Thoracic aorta (tissue), 2 donors: ENCODE data around the gene WASHC2C. TPM values are rescaled to one million over a fixed set of nuclear protein-coding genes. Genes with fewer than 3 reads are reported as not detected.
"Not testable (repeated sequence)": the region's sequence is repeated elsewhere in the genome, so short reads cannot be mapped to it uniquely, and the experiment has no call there.

Experiments
- ATAC-seq: fragments of 150-250 bp; one replicate; pipeline ENCODE4 v1.8.0; 2017; ENCODE audit warnings: low read depth; ENCODE audit not compliant: insufficient number of reproducible peaks, low FRiP score
- DNase-seq: peaks from one replicate; pipeline ENCODE4 v3.0.0-alpha.2; 2020; ENCODE audit warnings: low spot score
- H3K27ac ChIP-seq, 2 donors: fragments of 200-600 bp; sonication (generic); 1 replicate in 1 of 2; 2 replicates in 1 of 2; pipeline ENCODE4 v1.5.1; 2016; ENCODE audit warnings: mild to moderate bottlenecking in 2 of 2, moderate library complexity in 2 of 2
- H3K27me3 ChIP-seq: fragments of 200-600 bp; sonication (generic); replicated peaks from 2 replicates; pipeline ENCODE4 v1.6.0; 2016; ENCODE audit warnings: mild to moderate bottlenecking; ENCODE audit not compliant: insufficient read depth
- H3K36me3 ChIP-seq: fragments of 200-600 bp; sonication (generic); one replicate; pipeline ENCODE4 v1.5.1; 2016
- H3K4me1 ChIP-seq, 2 donors: fragments of 200-600 bp; sonication (generic); 1 replicate in 1 of 2; 2 replicates in 1 of 2; pipeline versions ENCODE4 v1.5.1 to v1.6.0; 2016; ENCODE audit warnings: low read depth in 2 of 2, mild to moderate bottlenecking in 1 of 2; ENCODE audit not compliant: control insufficient read depth in 1 of 2
- H3K4me3 ChIP-seq: fragments of 200-600 bp; sonication (generic); 2 replicates; pipeline ENCODE4 v1.5.1; 2016; ENCODE audit warnings: mild to moderate bottlenecking
- H3K9me3 ChIP-seq: fragments of 200-600 bp; sonication (generic); 2 replicates; pipeline ENCODE4 v1.5.1; 2016
- total RNA-seq, 2 donors: library from RNA; depleted of rRNA; stranded (reverse); fragments of >200 nt; gene quantifications; one replicate each; pipeline versions ENCODE4 v1.1.0 to v1.2.3, GENCODE V29; 2016

The WASHC2C gene
- total RNA-seq, 2 donors from 2014 or later, result 24.2 to 40.6 TPM

DNA sequence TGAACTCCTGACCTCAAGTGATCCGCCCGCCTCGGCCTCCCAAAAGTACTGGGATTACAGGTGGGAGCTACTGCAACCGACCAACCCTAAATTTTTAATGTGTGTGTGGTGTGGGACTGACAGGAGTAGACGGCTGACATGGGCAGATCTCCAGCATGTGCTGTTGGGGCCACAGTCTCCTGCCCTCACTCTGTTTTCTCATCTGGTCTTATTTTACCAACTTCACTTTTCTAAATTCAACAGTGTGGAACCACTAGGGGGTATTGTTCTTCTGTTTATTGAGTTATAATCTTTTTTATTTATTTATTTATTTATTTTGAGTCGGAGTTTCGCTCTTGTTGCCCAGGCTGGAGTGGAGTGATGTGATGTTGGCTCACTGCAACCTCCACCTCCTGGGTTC is 14.9 kb downstream of the WASHC2C start:
- H3K27me3 ChIP-seq, H3K4me1 ChIP-seq, DNase-seq, ATAC-seq, H3K27ac ChIP-seq, H3K9me3 ChIP-seq, H3K36me3 ChIP-seq, H3K4me3 ChIP-seq: not testable (repeated sequence)

- ATAC-seq, H3K27ac ChIP-seq, H3K27me3 ChIP-seq, H3K4me3 ChIP-seq, H3K4me1 ChIP-seq, H3K36me3 ChIP-seq, DNase-seq, H3K9me3 ChIP-seq: not testable (repeated sequence)
Measured at GRCh38 chr10:45751141-45751540, 24.1 kb downstream of the WASHC2C start.

DNA sequence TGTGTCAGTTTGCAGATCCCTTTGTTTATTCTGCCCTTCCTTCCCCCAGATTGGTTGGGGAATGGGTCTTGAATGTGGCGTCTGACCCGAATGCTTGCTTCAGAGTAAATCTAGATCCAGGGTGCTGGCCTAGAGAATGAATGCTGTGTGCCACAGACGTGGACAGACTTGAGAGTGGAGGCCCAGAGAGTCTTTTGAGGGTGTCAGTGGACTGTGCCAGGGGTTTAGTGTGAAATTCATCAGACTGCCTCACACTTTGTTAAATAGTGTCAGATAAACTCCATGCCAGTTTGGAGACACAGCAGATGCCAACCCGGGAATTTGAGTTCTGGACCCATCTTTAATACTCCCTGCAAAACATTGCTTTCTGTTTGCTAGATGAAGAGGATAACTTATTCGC is 25.1 kb downstream of the WASHC2C start:
- H3K9me3 ChIP-seq, H3K4me1 ChIP-seq, H3K27ac ChIP-seq, H3K4me3 ChIP-seq, DNase-seq, H3K36me3 ChIP-seq, H3K27me3 ChIP-seq, ATAC-seq: not testable (repeated sequence)

GRCh38 chr10:45753979-45754495 is 27.0 kb downstream of the WASHC2C start:
- DNase-seq, H3K27me3 ChIP-seq, H3K4me3 ChIP-seq, H3K9me3 ChIP-seq, H3K4me1 ChIP-seq, H3K27ac ChIP-seq, ATAC-seq: not testable (repeated sequence)
- peaks cover 10% of the 10 kb centered on the region for H3K36me3 ChIP-seq

- H3K4me3 ChIP-seq, H3K27me3 ChIP-seq, H3K4me1 ChIP-seq, ATAC-seq, H3K27ac ChIP-seq, DNase-seq, H3K9me3 ChIP-seq: not testable (repeated sequence)
- peaks cover 10% of the 10 kb centered on the region for H3K36me3 ChIP-seq
Measured at GRCh38 chr10:45755083-45755482, 28.0 kb downstream of the WASHC2C start.

GRCh38 chr10:45756065-45756464 is 29.0 kb downstream of the WASHC2C start:
- not testable (repeated sequence) for H3K4me1 ChIP-seq, H3K4me3 ChIP-seq, H3K9me3 ChIP-seq, H3K27ac ChIP-seq, H3K27me3 ChIP-seq, DNase-seq, ATAC-seq
- H3K36me3 ChIP-seq, result peaks cover 10% of the 10 kb centered on the region

GRCh38 chr10:45757661-45758396 is 30.8 kb downstream of the WASHC2C start:
- not testable (repeated sequence) for H3K4me3 ChIP-seq, H3K9me3 ChIP-seq, H3K4me1 ChIP-seq, H3K36me3 ChIP-seq, H3K27me3 ChIP-seq, ATAC-seq, H3K27ac ChIP-seq, DNase-seq

GRCh38 chr10:45761622-45762021 is 34.6 kb downstream of the WASHC2C start:
- not testable (repeated sequence) for H3K36me3 ChIP-seq, H3K4me3 ChIP-seq, H3K27me3 ChIP-seq, DNase-seq, H3K9me3 ChIP-seq, ATAC-seq, H3K4me1 ChIP-seq, H3K27ac ChIP-seq

DNA sequence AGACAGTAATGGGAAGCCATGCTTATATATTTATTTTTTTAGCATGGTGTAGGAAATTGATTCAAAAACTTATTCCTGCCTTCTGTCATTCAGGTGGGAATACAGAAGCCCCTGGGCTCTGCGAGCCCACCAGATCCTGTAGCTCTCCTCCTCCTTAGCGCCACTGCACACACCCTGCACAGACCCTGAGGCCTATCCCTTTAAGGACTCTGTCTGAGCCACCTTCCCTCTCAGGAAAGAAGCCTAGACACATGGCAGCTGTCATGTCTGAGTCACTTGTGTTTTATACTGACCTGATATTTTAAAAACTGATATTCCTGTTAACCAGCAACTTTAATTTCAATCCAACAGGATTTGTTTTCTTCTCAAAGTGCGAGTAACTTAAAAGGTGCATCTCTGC is 36.0 kb downstream of the WASHC2C start:
- H3K4me1 ChIP-seq, H3K4me3 ChIP-seq, H3K27ac ChIP-seq, DNase-seq, H3K36me3 ChIP-seq, ATAC-seq, H3K9me3 ChIP-seq, H3K27me3 ChIP-seq: not testable (repeated sequence)

GRCh38 chr10:45768334-45768733 is 41.3 kb downstream of the WASHC2C start:
- not testable (repeated sequence) for H3K27ac ChIP-seq, DNase-seq, H3K9me3 ChIP-seq, H3K4me3 ChIP-seq, ATAC-seq, H3K36me3 ChIP-seq, H3K4me1 ChIP-seq, H3K27me3 ChIP-seq

DNA sequence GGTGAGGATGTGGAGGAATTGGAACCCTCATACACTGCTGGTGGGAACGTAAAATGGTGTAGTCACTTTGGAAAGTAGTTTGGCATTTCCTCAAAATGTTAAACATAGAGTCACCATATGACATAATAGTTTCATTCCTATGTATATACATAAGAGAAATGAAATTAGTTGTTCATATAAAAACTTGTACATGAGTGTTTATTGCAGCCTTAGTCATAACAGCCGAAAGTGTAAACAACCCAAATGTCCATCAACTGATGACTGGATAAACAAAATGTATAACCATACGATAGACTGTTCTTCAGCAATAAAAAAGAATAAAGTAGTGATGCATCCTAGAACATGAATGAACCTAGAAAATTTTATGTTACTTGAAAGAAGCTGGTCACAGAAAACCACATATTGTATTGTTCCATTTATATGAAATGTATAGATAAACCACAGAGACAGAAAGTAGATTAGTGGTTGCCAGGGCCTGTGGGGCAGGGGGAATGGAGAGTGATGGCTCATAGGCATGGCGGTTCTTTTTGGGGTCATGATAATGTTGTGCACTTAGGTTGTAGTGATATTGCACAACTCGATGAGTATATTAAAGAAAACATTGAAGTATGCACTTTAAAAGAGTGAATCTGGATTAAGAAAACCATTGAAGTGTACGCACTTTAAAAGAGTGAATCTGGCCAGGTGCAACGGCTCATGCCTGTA is 44.8 kb downstream of the WASHC2C start:
- not testable (repeated sequence) for H3K27me3 ChIP-seq, H3K4me1 ChIP-seq, H3K36me3 ChIP-seq, H3K27ac ChIP-seq, H3K4me3 ChIP-seq, DNase-seq, ATAC-seq, H3K9me3 ChIP-seq

- H3K4me1 ChIP-seq, DNase-seq: not testable (repeated sequence)
Measured at GRCh38 chr10:45786217-45786616, 59.2 kb downstream of the WASHC2C start.

More at GRCh38 chr10:45786217-45786616, 59.2 kb downstream of the WASHC2C start:
- H3K36me3 ChIP-seq, ATAC-seq, H3K4me3 ChIP-seq, H3K27me3 ChIP-seq, H3K27ac ChIP-seq, H3K9me3 ChIP-seq: not testable (repeated sequence)
